ENCODE measurements around the gene DCST1.

DCST1 gene

GRCh38 chr1:155001675-155002463 is 31.8 kb upstream of the DCST1 start:
- peak; percentile 99 for DNase-seq

GRCh38 chr1:155002464-155003226 is 31.0 kb upstream of the DCST1 start, which contains the start of gene ZBTB7B:
Gene ZBTB7B (plus strand): TSS chr1:155002802. CDS start chr1:155014661, 11,859 bp downstream.
- no peak for DNase-seq

GRCh38 chr1:155003227-155003765 is 30.3 kb upstream of the DCST1 start:
- peak; percentile 44 for DNase-seq

- no peak for DNase-seq
These were observed 29.8 kb upstream of the DCST1 start for GRCh38 chr1:155003766-155004351.

GRCh38 chr1:155004352-155005075 is 29.1 kb upstream of the DCST1 start:
- no peak for DNase-seq

GRCh38 chr1:155005076-155006011 is 28.3 kb upstream of the DCST1 start:
- DNase-seq: peak; percentile 68

GRCh38 chr1:155006601-155007101 is 27.0 kb upstream of the DCST1 start:
- DNase-seq: peak; percentile 50

GRCh38 chr1:155007251-155007828 is 26.3 kb upstream of the DCST1 start:
- no peak for DNase-seq

- DNase-seq: peak; percentile 75
These were observed 25.3 kb upstream of the DCST1 start for GRCh38 chr1:155008015-155008941.

GRCh38 chr1:155009221-155009711 is 24.4 kb upstream of the DCST1 start:
- peak; percentile 47 for DNase-seq

- DNase-seq: no peak
These were observed 23.9 kb upstream of the DCST1 start for GRCh38 chr1:155009742-155010141.

GRCh38 chr1:155010211-155010918 is 23.3 kb upstream of the DCST1 start:
- peak; percentile 69 for DNase-seq

GRCh38 chr1:155011004-155011416 is 22.6 kb upstream of the DCST1 start:
- no peak for DNase-seq

- DNase-seq: no peak
These were observed 22.1 kb upstream of the DCST1 start for GRCh38 chr1:155011437-155012025.

GRCh38 chr1:155012026-155012546 is 21.5 kb upstream of the DCST1 start:
- peak; percentile 57 for DNase-seq

GRCh38 chr1:155012776-155013602 is 20.6 kb upstream of the DCST1 start:
- DNase-seq: no peak

GRCh38 chr1:155013632-155014031 is 20.0 kb upstream of the DCST1 start:
- DNase-seq: peak; percentile 86

Data from CD4-positive, alpha-beta T cell treated with Interleukin-6 for 4 hours (primary cell).